ENCODE measurements around the gene MDH2.
"Not testable (repeated sequence)": the region's sequence is repeated elsewhere in the genome, so short reads cannot be mapped to it uniquely, and the experiment has no call there.

The MDH2 gene

DNA sequence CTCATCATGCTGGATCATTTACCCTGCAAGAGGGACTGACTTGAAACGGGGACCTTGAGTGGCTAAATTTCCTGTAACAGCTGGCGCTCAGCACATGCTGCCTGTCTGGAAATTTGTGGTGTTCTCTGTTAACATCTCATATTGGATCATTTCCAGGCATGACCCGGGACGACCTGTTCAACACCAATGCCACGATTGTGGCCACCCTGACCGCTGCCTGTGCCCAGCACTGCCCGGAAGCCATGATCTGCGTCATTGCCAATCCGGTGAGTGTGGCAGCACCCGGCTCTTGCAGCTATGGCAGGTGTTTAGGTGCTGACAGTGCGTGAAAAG is 9.9 kb downstream of the MDH2 start:
- TF ChIP-seq, protein P1, sequence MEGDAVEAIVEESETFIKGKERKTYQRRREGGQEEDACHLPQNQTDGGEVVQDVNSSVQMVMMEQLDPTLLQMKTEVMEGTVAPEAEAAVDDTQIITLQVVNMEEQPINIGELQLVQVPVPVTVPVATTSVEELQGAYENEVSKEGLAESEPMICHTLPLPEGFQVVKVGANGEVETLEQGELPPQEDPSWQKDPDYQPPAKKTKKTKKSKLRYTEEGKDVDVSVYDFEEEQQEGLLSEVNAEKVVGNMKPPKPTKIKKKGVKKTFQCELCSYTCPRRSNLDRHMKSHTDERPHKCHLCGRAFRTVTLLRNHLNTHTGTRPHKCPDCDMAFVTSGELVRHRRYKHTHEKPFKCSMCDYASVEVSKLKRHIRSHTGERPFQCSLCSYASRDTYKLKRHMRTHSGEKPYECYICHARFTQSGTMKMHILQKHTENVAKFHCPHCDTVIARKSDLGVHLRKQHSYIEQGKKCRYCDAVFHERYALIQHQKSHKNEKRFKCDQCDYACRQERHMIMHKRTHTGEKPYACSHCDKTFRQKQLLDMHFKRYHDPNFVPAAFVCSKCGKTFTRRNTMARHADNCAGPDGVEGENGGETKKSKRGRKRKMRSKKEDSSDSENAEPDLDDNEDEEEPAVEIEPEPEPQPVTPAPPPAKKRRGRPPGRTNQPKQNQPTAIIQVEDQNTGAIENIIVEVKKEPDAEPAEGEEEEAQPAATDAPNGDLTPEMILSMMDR (IDR thresholded peaks at IDR 0.05; ENCODE audit: low read depth, low read length), result no peak

DNA sequence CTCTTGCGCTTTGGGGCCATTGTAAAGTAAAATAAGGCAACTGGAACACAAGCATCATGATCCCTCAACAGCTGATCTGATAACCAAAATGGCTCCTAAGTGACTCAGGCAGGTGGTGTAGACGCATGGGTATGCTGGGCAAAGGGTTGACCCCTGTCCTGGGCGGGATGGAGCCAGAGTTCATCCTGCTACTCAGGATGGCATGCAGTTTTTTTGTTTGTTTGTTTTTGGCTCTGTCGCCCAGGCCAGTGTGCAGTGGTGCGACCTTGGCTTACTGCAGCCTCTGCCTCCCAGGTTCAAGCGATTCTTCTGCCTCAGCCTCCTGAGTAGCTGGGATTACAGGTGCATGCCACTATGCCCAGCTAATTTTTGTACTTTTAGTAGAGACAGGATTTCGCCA is 10.8 kb downstream of the MDH2 start:
- DNase-seq (ENCODE audit: extremely low read depth, low read depth), result not testable (repeated sequence)

More for the DNA sequence above, 9.9 kb downstream of the MDH2 start:
- no peak for DNase-seq (ENCODE audit: extremely low read depth, low read depth)

DNA sequence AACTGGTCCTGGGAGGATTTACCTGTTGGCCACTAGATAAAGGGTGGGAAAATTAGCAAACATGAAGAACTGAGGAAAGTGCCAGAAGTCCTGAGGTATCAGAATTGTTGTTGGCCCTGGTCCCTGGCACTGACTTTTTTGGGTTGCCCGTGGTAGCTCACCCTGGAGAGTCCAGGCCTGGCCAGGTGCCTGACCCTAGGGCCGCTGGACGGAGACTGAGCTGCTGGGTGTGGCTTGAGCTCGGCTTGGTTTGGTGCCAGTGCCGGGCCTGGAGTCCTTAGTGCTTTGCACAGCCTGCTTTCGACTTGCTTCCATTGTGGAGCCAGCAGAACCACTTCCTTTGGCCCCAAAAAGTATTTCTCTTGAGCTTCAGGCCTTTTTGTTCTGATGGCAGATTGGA is 12.9 kb downstream of the MDH2 start:
- no peak for DNase-seq (ENCODE audit: extremely low read depth, low read depth)
- TF ChIP-seq, protein P1 (IDR thresholded peaks at IDR 0.05; ENCODE audit: low read depth, low read length), result no peak

DNA sequence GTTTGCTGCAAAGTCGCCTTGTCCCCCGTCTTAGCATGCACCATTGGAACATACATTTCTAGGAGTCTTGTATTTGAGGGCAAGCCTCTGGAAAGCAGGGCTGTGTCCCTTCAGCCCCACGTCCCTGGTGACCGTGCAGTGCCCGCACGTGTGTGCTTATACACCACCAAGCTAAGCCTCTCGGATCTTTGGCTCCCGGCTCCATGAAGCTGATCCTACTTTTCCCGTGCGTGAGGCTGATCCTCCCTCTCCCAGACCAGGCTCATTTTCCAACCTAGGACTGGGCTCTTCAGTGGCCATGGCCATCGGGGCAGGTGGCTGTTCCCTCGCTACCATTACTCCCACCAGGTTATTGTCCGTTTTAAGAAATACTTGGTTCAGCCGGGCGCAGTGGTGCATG is 14.3 kb downstream of the MDH2 start:
- TF ChIP-seq, protein P1 (IDR thresholded peaks at IDR 0.05; ENCODE audit: low read depth, low read length), result no peak
- DNase-seq (ENCODE audit: extremely low read depth, low read depth), result no peak

DNA sequence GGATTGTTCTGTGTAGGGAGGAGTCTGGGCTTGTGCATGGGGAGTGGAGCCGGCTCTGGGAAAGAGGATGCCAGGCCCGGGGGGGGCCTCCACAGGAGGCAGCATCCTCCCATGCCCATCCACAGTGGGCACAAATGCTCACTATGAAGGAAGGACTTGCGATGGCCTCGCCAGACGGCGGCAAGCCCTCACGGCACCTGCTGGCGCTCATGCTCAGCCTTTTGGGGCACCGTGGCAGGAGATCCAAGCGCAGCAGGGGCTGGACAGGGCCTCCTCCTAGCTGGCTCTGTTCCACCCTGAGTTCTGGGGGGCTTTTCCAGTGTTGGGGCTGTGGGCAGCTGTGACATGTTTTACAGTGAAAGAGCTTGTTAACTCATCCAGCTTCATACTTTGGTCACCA is 15.2 kb downstream of the MDH2 start:
- TF ChIP-seq, protein P1 (IDR thresholded peaks at IDR 0.05; ENCODE audit: low read depth, low read length), result no peak
- no peak for DNase-seq (ENCODE audit: extremely low read depth, low read depth)

DNA sequence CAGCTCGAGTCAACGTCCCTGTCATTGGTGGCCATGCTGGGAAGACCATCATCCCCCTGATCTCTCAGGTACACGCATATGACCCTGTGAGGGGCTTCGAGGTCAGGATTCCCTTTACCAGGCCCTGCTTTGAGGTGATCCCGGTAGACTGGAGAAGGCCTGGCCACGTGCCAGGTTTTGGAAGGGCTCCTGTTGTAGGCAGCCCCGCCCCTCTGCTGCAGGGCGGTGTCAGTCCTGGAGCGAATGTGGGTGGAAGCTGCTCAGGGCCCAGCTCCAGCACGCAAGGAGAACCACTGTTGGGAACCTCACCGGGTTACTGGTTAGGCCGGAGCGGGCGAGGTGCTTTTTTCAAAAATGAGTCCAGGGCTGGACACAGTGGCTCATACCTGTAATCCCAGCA is 15.6 kb downstream of the MDH2 start:
- no peak for DNase-seq (ENCODE audit: extremely low read depth, low read depth)
- TF ChIP-seq, protein P1 (IDR thresholded peaks at IDR 0.05; ENCODE audit: low read depth, low read length), result no peak

DNA sequence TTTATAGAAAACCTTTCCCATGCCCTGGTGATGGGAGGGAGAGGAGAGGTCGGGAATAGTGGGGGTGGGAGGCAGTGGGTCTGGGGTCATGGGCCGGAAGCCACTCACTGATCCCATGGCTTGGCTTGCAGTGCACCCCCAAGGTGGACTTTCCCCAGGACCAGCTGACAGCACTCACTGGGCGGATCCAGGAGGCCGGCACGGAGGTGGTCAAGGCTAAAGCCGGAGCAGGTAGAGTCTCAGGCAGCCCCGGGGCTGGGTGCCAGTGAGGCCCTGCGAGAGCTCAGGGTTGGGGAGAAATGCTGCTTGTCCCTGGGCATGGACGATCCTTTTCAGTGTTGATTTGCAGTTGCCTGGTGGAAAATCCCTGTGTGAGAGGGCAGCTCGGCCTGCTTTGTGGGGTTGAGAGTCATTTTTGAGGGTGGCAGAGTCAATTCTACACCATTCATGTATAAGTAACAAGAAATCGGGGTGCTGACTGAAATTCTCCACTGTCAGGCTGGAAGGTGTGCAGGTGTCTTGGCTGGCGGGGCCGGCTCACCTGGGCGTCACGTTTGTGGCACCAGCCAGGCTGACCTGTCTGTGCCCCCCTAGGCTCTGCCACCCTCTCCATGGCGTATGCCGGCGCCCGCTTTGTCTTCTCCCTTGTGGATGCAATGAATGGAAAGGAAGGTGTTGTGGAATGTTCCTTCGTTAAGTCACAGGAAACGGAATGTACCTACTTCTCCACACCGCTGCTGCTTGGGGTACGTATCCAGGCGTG is 16.5 kb downstream of the MDH2 start:
- DNase-seq (ENCODE audit: extremely low read depth, low read depth), result no peak
- TF ChIP-seq, protein P1 (IDR thresholded peaks at IDR 0.05; ENCODE audit: low read depth, low read length), result no peak

DNA sequence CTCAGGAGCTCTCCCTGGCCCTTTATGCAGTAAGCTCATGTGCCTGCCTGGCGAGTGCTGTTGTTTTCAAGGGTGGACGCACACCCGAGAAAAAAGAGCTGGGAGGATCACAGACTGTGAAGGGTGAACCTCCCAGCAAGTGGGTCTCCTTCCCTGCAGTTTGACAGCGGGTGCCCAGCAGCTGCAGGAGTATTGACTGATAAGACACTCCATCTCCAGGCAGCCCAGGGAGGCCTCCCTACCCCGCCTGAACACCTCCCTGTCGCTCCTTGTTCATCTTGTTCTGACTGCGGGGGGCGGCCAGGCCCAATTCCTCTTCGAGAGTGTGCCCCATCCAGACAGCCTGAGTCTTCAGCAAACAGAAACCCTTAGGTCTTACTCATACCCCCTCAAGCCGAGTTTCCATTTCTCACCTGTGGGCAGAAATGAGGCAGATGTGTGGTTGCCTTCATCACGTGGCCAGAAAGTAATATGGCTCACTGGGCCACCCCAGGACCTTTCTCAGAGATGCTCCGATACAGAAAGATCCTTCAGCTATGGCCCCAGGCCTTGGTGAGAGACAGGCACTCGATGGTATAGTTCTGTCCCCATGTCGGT is 17.2 kb downstream of the MDH2 start:
- DNase-seq (ENCODE audit: extremely low read depth, low read depth), result no peak
- TF ChIP-seq, protein P1 (IDR thresholded peaks at IDR 0.05; ENCODE audit: low read depth, low read length), result no peak

Data from AG09319 (cell line).